GM11168 (cell line): ENCODE data around the gene SUFU.

Source experiments
- in situ Hi-C: fragments of 300-500 bp; cut with MboI; formaldehyde crosslinking; loops from one replicate; pipeline ENCODE4 v1.12.0; 2022; ENCODE audit warnings: low sequenced_read_pairs; ENCODE audit not compliant: unreplicated experiment

SUFU gene

DNA sequence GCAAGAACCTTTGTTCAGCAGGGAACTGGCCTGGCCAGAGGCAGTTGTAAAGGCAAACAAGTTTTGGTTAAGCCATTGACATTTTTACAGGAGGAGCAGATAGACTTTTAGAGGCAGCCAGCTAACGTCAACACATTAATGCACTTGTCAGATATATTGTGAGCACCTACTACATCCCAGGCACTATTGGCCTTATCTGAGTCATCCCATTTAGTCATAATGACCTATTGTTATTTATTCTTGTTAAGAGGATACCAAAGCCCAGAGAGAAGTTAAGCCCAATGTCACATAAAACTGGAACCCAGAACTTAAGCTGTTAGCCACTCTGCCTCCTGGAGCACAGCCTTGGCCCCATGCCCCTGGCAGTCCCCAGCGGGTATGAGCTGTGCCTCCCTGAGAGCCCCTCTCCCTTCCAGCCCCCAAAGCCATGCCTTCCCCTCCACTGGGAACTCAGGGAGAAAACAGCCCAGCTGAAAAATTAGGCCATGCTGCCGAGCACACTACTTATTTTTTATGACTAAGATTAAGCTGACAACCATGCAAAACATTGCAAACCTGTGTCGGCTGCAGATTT is 107.8 kb downstream of the SUFU start:
- in situ Hi-C loops = no loop called here

DNA sequence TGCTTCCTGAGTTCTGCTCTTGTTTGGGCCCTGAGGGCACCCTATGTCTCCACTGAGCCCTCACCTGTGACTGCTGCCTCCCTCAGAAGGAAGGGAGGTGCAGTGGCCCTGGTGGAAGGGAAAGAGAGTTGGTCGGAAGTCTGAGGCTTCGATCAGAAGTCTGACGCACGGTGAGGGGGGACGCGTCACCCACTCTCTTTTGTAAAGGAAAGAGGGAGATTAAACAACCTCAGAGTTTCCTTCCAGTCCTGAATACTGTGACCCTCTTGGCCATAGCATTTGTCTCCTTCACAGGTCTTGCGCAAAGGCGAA is 109.1 kb downstream of the SUFU start:
- in situ Hi-C loops = no loop called here

DNA sequence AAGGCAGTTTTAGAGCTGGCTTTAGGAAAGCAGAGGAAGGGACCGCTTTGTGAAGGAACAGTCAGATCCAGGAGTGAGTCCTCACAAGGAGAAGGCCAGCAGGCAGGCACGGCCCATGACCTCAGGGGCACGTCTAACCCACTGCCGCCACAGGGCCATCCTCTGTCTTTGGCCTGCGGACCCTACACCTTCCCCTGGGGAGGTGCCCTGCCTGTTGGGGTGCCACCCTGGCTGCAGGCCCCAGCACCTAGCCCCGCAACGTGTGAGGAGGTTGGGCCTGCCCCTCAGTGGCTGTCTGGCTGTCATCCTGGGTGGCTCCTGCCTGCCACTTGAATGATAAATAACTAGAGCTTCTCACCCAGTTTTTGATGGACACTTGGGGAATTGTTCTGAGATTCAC is 109.5 kb downstream of the SUFU start:
- in situ Hi-C loops = no loop called here

DNA sequence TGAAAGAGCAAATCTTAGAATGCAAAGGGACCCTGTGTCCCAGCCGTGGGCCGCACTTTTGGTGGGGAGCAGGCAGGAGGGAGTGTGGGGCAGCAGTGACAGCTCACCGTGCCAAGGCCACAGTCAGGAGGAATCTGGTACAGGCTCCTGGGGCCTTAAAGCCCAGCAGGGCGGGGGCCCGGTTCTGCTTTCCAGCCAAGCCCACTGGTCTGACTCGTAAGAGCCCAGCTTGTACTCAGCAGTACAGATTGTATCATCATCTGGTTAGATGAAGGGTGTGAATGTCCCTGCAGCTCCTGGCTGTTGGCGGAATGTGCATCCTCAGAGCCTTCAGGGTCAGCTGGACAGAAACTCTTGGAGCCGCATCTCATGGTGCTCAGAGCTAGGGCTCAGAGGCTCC is 110.0 kb downstream of the SUFU start:
- in situ Hi-C loops = no loop called here

DNA sequence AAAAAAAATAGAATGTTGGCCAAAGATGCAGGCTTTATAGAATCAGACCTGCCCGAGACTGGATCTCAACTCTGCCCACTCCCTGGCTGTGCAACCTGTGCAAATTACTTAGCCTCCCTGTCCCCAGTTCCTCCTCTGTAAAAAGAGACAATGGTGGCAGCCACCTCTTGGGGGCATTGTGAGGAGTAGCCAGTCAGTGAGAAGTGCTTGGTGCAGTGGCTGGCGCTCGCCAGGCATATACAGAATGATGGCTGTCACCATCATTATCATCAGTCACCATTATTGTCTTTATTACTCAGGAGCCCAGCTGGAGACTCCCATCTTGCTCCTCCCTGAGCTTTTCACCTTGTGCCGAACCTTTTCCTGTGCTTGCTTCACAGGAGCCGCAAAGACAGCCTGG is 111.1 kb downstream of the SUFU start:
- in situ Hi-C loops = no loop called here

DNA sequence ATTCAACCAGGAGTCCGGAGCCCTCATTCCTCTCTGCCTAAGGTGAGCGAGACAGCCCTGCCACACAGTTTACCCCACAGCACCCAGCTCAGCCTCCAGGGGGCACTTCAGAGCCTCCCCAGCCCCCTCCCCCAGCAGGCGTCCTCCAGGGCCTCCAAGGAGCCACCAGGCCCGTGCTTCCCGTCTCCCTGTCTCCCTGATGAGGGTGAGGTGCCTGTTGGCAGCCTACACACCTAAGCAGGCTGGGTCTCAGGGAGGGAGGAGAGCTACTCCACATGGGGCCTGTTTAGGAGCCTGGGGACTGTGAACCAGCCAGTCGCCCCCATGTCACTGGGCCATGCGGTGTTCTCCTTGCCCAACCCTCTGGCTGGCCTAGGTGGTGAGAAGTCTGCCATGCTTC is 111.6 kb downstream of the SUFU start:
- in situ Hi-C loops = no loop called here

DNA sequence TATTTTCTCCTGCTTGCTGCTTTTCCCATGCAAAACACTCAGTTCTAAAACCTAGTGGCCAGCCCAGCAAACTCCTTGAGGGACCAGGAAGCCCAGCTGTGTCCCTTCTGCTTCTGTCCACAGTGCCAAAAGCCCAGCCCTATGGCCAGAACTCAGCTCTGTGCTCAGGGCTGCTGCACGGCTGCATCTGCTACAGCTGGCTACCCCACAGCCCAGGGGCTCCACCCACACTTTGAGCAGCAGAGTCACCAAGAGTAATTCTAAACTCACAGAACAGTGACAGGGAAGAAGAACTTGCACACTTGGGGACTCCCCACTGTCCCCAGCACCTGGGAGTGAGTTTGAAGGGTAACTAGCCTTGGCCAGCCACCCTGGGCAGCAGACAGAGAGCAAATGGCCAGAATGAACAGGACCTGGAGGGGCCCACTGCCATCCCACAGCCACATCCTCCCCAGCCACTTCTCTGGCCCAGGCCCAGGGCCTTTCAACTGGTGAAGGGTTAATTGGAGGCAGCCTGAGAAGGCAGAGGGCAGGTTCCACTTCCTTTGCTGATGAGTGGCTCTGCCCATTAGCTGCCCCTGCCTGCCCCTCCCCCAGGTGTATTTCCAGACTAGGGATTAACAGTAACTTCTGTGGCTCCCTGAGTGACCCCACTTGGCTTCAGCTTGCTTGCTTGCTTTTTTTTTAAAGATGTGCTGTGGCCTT is 112.4 kb downstream of the SUFU start:
- in situ Hi-C loops = no loop called here

DNA sequence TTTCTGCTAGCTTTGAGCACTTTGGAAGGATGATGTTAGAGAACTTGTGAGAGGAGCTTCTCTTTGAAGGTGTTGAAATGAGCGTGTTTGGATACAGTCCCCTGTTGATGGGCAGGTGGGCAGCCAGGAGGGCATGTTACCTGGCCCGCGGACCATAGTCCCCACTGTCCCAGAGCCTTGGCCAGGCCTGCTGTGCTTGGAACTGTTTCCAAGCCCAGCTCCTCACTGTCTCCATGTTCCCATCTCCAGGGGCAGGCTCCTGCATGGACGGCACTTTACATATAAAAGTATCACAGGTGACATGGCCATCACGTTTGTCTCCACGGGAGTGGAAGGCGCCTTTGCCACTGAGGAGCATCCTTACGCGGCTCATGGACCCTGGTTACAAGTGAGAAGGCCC is 113.3 kb downstream of the SUFU start:
- in situ Hi-C loops = no loop called here

DNA sequence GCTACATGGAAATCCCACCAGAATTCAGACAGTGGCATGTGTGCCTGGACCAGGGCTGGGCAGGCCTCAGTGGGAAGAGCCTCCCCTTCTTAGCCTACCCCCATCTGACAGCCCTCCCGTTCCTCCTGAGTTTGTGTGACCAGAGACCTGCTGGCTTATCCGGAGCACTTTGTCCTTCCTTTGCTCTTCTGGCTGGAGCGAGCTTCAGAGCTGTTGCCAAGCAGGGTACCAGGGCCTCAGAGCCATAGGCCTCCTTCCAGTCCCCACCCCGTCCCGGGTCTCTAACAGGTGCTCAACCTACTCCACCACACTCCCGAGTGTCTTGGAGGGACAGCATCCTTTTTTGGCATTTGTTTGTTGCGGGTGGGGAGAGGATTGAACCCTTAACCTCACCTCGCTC is 114.0 kb downstream of the SUFU start:
- in situ Hi-C loops = no loop called here

DNA sequence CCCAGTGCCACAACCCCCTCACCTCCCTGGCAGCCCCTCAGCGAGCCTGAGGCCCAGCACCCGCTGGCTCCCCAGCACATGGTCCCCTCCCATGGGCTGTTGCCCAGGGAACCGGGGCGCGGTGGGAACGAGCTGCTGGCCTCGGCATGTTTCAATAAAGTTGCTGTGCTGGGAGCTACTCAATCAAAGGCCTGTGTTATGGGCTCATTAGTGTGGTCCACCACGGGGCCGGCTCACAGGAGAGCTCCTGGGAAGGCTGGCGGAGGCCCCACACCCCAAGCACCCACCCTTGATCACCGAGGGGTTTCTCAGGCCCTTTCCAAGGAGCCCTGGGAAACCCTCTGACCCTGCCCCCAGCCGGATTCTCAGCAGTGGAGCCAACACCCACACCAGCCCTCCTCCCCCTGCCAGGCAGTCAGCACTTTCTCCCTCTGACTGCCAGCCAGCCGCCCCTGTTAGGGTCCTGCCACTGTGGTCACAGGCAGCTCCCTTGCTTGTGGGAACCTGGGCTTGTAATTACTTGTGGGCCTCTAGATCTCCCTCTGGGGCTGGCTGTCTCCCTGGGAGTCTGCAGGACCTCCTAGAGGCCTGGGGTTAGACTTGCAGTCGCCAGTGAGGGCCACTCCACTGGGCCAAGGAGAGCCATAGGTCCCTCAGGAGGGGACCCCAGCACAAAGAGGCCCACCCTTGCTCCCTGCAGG is 115.7 kb downstream of the SUFU start:
- in situ Hi-C loops = no loop called here

DNA sequence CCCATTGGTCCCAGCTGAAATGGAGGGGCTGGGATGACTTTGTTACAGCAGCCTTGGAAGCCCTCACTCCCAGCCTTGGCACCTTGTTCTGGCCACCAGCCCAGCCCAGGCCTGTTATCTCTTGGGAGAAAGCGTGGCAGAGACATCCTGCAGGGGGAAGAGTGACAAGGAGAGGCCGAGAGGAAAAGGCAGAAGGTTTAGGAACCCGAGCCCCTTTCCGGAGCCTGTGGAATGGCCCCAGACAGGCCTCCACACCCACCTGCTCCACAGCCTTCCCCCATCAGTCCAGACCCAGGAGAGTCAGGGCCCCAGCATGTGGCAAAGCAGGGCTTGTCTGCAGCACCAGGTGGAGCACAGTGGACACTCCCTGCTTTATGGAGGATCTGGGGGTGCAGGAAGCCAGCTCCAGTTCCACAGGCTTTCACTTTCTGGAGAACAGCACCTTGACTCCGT is 116.4 kb downstream of the SUFU start:
- in situ Hi-C loops = no loop called here

DNA sequence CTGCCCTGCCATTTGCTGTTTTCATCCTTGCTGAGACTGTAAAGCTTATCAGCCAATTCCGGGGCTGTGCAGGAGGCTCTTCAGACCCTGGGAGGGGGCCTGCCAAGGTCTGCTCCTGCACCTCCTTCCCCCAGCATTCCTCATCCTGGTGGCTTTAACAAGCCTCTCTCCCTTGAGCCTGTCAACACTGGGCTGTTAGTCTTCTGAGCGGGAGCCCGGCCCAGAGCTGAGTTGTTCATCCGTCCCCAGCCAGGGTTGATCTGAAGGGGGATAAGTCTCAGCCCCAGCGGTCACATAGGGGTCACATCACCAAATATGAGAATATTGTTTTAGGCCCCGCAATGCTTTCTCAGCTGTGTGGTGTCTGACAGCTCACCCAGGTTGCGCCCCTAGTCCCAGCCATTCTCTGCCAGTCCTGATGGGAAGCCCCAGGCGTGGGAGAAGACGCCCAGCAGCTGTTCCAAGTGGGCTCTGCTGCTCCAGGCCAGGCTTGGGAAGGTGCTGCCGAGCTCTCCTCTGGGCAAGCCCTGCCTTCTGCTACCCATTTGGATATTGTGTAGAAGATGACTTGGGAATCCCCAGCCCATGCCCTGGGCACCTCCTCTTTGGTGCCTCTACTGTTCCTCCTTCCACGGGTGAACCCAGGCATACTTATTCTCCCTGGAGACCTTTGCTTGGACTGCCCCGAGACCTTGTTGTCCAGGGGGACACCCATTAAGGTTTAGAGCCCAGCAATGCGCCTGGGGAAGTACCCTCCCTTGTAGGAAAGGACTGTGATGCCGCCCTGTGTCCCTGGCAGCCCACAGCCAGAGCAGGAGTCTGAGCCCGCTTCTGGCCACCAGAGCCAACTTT is 117.0 kb downstream of the SUFU start:
- in situ Hi-C loops = no loop called here

DNA sequence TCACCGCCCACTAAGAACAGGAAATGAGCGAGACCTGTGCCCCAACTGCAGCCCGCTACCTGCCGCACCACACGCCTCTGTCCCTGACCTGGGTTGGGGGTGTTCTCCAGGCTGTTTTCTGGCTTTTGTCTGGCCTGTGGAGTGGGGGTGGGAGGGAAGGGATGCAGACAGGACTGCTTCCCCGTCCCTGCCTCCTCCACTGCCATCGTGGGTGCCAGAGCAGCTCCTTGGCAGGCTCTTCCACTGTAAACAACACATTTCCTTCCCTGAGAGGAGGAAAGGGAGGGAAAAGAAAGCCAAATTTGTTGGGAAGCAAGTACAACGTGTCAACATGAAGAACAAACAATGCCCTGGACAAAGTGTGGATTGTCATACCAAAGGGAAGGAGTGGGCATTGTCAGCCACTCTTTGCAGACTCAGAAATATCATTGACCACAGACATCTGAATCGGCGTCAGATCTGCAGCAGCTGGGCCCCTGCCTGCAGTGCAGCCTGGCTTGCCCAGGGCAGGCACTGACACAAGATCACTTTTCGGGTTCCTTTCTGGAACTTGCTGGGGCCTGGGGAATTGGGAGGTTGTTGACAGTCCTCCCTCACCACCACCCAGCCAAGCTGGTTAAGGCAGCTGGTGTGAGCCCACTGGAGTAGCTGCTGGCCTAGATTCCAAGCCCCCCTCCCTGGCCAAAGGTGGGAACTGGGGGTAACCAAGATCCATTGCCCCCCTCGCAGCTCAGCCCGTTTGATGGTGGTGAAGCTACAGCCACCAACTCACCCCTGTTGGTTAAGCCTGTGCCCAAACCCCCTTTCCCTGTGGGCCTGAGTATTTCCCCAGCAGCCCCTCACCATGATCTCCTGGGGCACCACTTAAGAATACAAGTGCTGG is 117.9 kb downstream of the SUFU start:
- in situ Hi-C loops = no loop called here

DNA sequence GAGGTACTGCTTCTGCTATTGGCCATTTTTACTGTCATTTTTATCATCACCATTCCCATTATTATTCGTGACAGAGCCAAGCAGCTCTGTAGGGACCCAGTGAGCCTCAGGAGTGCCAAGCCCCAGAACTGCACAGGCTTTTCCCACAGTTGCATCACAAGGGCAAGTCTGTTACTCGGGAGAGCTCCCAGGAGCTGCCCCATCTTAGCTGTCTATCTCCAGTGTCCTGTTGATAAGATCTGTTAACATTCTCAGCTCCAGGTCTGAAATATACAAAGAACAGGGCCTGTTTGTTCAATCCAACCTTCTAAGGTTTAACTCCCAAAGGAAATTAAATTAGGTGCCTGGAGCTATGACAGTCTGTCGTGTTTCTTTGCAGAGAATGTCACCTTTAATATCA is 120.3 kb downstream of the SUFU start:
- in situ Hi-C loops = no loop called here

DNA sequence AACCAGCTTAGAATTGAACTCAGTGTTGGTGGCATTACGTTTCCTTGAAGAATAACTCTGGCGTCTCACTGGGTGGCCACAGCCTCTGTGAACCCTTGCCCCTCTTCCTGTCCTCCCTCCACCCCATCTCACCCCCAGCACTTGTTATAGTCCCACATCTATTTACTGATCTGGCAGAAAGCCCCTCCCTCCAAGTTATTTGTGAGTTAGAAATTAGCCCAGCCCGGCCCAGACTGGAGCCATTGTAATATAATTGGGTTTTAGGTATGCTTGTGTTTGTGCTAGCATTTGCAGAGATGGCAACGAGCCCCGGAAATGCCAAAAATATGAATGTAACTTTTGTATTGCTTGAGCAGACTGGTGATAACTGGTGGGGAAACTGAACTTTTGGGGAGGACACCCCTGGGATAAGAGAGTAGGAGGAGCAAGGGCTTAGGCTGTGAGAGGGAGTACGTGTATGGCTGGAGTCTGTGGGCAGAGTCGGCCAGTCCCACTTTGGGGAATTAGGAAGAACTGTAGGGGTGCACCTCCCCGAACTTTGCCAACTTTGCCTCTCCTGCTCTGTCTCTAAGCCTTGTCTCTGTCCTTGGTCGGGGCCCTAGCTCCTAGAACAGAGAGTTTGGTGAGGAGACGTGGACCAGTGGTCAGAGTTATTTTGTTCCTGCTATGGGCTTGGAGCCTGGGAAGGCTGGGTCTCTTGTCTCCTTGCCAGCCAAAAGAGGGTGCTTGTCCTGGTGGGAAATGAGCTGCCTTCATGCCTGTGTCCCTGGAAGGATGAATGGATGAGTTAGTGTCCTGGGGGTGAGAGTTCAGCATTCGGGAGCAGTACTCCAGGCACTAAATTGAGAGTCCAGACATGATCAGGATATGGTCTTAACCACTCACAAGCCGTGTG is 121.2 kb downstream of the SUFU start:
- in situ Hi-C loops = no loop called here

DNA sequence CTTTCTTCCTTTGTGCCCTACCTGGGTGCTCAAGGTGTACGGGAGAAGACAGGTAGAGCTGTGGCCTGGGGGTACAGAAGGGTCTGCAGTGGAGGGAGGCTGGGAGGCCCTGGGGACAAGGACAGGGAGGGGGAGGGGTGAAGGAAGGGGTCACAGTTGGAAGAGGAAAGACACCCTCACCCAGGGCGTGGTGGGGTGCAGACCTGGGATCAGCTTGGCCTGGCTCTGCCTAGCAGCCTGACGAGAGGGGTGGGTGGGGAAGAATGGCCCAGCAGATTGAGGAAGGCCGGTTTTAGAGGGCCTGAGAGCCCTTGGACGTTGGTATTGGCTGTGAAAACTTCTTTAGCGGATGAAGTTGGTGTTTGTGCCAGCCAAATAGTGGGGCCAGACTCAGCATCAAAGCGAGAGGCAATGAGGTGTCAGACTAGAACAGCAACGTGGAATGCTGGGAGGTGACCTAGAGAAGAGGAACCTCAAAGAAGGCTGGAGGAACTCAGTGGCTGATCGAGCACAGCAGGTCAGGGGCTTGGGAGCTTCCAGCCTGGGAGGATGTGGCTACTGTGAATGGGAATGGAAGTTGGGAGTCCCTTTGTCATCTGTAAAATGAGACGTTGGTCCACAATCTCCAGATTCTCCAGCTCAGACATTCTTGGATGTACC is 122.4 kb downstream of the SUFU start:
- in situ Hi-C loops = no loop called here

DNA sequence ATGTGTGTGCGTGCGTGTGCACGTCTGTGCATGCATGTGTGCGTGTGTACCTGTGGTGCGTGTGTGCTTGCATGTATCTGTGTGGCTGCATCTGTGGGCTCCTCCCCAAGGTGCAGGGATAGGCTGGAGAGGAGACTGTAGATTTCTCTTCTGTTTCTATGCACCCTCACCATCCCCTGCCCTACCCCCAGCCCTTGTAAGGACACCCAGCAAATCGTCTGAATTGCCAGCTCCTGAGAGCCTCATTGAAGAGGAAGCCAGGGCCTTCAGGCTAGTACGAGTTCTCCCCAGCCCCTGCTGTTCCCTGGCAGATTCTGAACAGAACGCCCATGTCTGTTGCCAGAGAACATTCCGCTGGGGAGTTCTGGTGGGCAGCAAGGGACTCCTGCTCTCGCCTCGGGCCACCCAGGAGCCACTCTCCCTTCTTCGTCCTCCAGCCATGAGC is 123.5 kb downstream of the SUFU start:
- in situ Hi-C loops = no loop called here

DNA sequence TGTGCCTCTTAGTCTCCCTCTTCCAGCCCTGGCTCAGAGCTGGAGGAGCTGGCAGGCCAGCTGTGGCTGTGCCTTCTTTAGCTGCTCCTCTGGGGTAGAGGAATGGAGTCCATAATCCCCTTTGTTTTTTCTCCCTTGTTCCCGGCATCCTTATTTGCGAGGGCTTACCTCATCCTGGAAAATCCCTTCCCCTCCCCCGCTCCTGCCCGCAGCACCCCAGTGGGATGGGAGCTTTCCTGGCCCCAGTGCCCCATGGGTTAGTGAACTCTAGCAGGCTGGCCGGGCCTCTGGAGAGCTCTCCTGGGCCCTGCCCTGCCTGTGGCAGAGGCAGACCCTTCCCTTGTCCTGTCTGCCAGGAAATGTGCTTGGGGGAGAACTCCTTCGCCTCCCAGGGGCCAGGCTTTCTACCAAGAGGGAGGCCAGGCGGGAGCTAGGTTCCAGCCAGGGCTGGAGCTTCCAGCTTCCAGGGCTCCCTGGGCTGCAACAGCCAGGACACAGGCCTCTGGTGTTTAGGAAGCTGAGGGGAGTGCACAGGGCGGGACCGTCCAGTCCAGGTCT is 124.0 kb downstream of the SUFU start:
- in situ Hi-C loops = no loop called here
